ENCODE measurements around the gene TMA7B. TPM values are rescaled to one million over a fixed set of nuclear protein-coding genes. Genes with fewer than 3 reads are reported as not detected.
A peak's percentile ranks its signal among the peaks of the same experiment; 100 is the strongest.
"Not testable (repeated sequence)": the region's sequence is repeated elsewhere in the genome, so short reads cannot be mapped to it uniquely, and the experiment has no call there.

Gene TMA7B
- polyA plus RNA-seq, 6 donors from 2014 or later, result 0.60 to 3.3 (median 0.96) TPM

DNA sequence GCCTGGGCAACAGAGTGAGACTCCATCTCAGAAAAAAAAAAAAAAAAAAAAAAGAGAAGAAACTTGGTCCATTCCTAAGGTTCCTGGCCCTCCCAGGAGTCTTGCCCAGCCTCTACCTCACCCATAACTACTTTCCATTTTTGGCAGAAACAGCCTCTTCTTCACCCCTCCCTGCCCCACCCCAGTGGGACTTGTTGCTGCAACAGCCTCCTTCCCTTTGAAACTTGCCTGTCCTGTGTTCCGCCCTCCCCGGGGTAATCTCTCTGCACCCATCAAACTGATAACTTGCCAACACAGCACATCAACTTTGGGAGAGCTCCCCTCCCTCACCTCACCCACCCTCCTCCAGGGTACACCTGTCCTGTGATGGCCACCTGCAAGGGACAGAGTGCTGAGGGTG lies 24.5 kb downstream of the TMA7B start:
- Mint-ChIP-seq H3K36me3 (peaks cover 0 to 8% of the 10 kb centered on the region in 2 donors), H3K4me3 (no peak overlapping the region), H3K27me3 (peaks cover 18 to 55% (median 53%) of the 10 kb centered on the region in 3 donors), H3K27ac (peak overlapping the region in 2 of 6 donors; percentile 57 to 73), H3K4me1 (peaks cover 0 to 2% (median 0%) of the 10 kb centered on the region in 3 donors), H3K9me3 (no peaks in the 10 kb centered on the region)
- DNase-seq (no peak), ATAC-seq (ENCODE audit: low read depth in 2 of 2) (no peak)

DNA sequence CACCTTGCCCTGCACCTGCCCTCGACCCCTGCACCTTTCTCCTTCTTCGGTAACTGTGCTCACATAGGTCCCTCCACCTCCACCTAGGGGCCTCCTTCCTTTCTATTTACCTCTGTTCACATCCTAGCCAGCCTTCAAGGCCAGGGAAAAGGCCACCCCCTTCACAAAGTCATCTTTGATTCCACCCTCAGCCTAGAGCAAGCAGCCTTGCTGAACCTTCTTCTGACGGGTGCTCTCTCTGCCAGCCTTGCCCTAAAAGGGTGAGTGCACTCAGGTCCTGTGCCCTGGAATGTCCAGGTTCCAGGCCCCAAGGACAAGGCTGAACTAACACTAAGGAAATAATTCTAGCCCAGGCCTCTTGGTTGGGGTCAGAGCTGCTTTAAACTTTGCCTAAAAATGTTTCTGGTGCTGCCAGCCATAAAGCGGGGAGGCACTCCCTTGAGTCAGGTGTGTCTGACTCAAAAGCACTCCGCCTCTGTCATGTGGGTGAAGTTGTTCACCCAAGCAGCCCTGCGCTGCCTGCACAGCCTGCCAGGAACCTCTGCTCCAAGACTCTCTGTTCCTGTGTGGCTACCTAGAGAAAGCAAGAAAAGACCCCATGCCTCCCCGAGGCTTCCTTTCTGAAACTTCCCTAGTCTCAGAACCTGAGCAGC lies 25.3 kb downstream of the TMA7B start:
- peaks cover 18 to 56% (median 51%) of the 10 kb centered on the region in 3 donors for H3K27me3 Mint-ChIP-seq
- H3K9me3 Mint-ChIP-seq, result no peaks in the 10 kb centered on the region
- H3K27ac Mint-ChIP-seq, result no peak overlapping the region
- peaks cover 0 to 2% (median 0%) of the 10 kb centered on the region in 3 donors for H3K4me1 Mint-ChIP-seq
- no peak overlapping the region for H3K4me3 Mint-ChIP-seq
- H3K36me3 Mint-ChIP-seq, result peaks cover 0 to 8% of the 10 kb centered on the region in 2 donors
- ATAC-seq (ENCODE audit: low read depth in 2 of 2) (no peak), DNase-seq (no peak)

DNA sequence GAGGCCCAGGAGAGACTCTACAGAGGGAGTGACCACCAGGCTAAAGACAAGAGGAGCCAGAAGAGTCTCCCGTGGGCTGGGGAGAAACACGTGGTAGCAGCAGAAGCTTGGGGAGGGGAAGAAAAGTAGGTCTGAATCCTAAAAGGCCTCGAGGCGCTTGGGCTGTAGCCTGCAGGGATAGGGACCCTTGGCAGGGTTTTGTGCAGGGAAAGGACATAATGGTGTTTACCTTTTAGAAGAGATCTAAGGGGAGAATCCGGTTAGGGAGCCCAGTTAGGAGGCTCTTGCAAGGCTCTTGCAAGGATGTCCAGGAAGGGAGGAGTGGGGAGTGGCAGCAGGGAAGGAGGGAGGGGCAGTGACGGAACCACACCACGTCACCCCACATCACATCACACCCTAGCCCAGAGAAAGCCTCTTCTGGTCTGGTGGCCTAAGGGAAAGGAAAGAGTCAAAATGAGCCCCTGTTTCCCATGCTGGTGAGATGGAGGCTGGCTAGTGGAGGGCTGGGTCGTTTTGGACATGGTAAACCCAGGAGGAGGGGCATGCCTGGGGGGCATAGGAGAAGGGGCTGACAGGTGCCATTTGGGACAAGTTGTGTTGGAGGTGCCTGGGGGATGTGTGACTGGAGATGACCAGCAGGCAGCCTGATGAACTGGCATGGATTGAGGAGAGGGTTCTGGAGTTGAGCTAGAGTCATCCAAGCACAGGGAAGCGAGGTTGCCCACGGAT lies 28.4 kb downstream of the TMA7B start:
- no peak for ATAC-seq (ENCODE audit: low read depth in 2 of 2)
- no peak overlapping the region for H3K4me3 Mint-ChIP-seq
- peaks cover 0 to 2% (median 0%) of the 10 kb centered on the region in 3 donors for H3K4me1 Mint-ChIP-seq
- H3K36me3 Mint-ChIP-seq, result peaks cover 0 to 6% of the 10 kb centered on the region in 2 donors
- no peak for DNase-seq
- peaks cover 25 to 62% (median 57%) of the 10 kb centered on the region in 3 donors for H3K27me3 Mint-ChIP-seq
- no peaks in the 10 kb centered on the region for H3K9me3 Mint-ChIP-seq
- peak overlapping the region in 2 of 6 donors; percentile 69 to 76 for H3K27ac Mint-ChIP-seq

DNA sequence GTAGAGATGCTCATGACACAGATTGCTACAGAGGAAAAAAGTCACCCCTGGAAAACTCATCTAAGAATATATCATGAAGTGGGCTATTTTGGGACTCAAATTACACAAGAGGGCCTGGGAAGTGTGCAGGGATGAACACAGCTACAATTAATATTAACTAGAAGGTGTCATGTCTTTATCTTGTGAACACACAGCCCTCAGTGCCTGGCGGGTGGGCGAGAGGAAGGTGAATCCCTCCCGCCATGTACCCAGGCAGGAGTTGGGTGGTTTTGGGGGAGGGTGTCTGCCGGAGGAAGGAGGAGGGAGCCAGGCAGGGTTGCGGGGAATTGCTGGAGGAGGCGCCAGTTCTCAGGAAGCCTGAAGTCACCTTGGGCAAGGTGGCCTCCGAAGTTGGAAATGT lies 29.4 kb downstream of the TMA7B start:
- H3K27ac Mint-ChIP-seq, result no peak overlapping the region
- H3K4me3 Mint-ChIP-seq, result no peak overlapping the region
- H3K4me1 Mint-ChIP-seq, result peaks cover 0 to 9% (median 0%) of the 10 kb centered on the region in 3 donors
- no peaks in the 10 kb centered on the region for H3K9me3 Mint-ChIP-seq
- peaks cover 32 to 59% (median 55%) of the 10 kb centered on the region in 3 donors for H3K27me3 Mint-ChIP-seq
- no peak for ATAC-seq (ENCODE audit: low read depth in 2 of 2)
- DNase-seq, result no peak
- H3K36me3 Mint-ChIP-seq, result no peaks in the 10 kb centered on the region

DNA sequence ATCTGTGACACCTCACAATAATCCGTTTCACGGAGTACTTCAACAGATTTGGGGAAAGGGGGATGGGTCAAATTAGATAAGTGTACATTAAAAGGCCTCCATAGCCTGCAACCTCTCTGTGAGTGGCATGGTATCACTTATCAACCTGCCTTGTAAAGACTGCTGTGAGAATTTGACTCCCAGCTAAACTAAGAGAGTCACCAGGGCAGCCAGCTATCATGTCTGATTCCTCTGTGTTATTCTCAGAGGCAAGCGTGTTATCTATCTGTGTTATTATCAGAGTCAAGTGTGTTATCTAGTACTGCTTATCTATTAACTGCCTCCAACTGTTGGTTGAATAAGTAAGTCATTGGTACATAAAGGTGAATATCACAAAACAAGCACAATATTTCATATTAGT lies 30.5 kb downstream of the TMA7B start:
- peaks cover 0 to 9% (median 0%) of the 10 kb centered on the region in 3 donors for H3K4me1 Mint-ChIP-seq
- H3K27me3 Mint-ChIP-seq, result peaks cover 27 to 49% (median 45%) of the 10 kb centered on the region in 3 donors
- no peak overlapping the region for H3K4me3 Mint-ChIP-seq
- peak overlapping the region in 1 of 6 donors; percentile 69 for H3K27ac Mint-ChIP-seq
- no peaks in the 10 kb centered on the region for H3K36me3 Mint-ChIP-seq
- DNase-seq (no peak), ATAC-seq (ENCODE audit: low read depth in 2 of 2) (no peak)
- no peaks in the 10 kb centered on the region for H3K9me3 Mint-ChIP-seq

DNA sequence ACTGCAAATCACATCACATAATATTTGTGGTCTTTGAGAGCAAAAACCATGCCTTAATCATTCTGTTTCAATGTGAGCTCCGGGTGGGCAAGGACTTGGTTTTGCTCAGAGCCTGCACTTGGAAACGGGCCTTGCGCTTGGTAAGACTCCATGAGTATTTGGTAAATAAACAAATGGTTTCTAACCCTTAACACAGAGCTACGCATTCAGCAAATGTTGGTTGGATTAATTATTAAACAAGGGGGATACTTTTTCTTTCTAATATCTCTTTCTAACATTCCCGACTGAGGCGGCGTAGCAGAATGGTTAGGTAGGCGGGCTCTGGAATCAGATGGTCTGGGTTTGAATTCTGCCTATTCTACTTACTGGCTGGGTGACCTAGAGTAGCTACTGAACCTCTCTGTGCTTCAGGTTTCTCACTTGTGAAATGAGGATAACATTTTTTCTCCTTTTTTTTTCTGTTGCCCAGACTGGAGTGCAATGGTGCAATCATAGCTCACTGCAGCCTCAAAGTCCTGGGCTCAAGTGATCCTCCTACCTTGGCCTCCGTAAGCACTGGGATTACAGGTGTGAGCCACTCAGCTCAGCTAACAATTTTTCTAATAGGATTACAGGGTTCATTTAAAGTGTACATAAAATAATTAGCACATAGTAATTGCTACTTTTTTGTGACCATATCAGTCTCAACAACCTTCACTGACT lies 31.1 kb downstream of the TMA7B start:
- Mint-ChIP-seq H3K27ac (no peak overlapping the region), H3K4me3 (no peak overlapping the region), H3K27me3 (peaks cover 27 to 50% (median 45%) of the 10 kb centered on the region in 3 donors), H3K9me3 (no peaks in the 10 kb centered on the region), H3K36me3 (no peaks in the 10 kb centered on the region), H3K4me1 (peaks cover 0 to 9% (median 0%) of the 10 kb centered on the region in 3 donors)
- no peak for ATAC-seq (ENCODE audit: low read depth in 2 of 2)
- DNase-seq, result no peak

DNA sequence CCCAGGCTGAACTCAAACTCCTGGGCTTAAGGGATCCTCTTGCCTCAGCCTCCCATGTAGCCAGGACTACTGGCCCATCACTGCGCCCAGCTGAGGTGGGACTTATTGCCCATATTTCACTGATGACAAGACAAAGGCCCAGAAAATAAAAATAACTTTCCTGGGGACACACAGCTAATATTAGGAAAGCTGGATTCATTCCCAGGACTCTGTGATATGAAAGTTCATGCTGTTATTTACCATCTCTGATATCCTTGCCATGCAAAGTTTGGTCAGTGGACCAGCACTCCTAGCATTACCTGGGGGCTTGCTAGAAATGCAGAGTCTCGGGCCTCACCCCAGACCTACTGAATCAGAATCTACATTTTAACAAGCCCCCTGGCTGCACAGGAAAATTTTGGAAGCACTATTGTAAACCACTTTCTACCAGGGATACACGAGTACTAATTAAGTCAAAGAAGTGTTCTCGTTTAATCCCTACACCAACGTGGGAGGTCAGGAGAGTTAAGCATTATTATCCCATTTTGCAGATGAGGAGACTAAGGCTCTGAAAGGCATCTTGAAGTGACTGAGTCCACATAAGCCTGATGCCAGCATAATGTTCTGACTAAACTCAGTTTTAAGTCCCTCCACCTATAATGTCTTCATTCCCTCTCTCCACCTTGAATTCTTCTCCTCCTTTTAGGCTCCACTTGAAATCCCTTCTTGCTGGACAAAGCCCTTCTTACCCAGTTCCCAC lies 32.1 kb downstream of the TMA7B start:
- Mint-ChIP-seq H3K9me3 (no peaks in the 10 kb centered on the region), H3K4me3 (no peak overlapping the region), H3K36me3 (no peaks in the 10 kb centered on the region), H3K27me3 (peaks cover 35 to 56% (median 50%) of the 10 kb centered on the region in 3 donors), H3K4me1 (peaks cover 0 to 9% (median 0%) of the 10 kb centered on the region in 3 donors), H3K27ac (no peak overlapping the region)
- no peak for DNase-seq
- no peak for ATAC-seq (ENCODE audit: low read depth in 2 of 2)

DNA sequence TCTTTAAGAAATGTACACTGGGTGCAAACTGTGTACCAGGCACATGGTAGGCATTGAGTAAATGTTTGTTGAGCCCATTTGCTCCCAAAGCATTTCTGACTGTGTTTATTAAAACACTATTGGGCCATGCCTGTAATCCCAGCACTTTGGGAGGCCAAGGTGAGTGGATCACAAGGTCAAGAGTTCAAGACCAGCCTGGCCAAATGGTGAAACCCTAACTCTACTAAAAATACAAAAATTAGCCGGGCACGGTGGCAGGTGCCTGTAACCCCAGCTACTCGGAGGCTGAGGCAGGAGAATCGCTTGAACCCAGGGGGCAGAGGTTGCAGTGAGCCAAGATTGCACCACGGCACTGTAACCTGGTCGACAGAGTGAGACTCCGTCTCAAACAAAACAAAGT lies 32.7 kb downstream of the TMA7B start:
- ATAC-seq (ENCODE audit: low read depth in 2 of 2); DNase-seq; H3K36me3 Mint-ChIP-seq; H3K9me3 Mint-ChIP-seq; H3K27ac Mint-ChIP-seq; H3K4me1 Mint-ChIP-seq: not testable (repeated sequence)
- H3K4me3 Mint-ChIP-seq, result peak overlapping the region in 1 of 8 donors; percentile 10
- H3K27me3 Mint-ChIP-seq, result peaks cover 39 to 62% (median 57%) of the 10 kb centered on the region in 3 donors

DNA sequence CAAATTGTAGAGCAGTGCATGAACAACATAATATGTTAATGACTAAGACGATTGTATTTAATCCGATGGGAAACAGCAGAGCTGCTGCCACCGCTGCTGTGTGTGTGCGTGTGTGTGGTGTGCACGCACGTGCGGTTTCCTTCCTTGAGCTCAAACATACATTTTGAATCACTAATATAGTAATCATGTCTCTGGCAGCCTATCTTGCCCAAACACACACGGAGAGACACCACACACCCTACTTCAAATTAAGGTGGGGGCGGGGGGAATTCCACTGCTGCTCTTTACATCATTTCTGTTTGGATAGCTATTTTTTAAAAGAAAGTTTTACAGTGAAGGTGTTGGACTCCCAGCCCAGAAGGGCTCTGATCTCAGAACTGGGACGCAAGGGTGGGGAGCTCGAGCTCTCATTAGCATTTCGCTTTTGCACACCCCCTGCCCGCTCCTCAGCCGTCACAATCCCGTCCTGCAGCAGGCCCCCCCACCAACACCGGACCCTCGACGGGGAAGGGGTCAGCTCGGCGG lies 33.9 kb downstream of the TMA7B start:
- Mint-ChIP-seq H3K27ac (peak overlapping the region in 2 of 6 donors; percentile 58 to 88), H3K4me1 (peaks cover 0 to 7% (median 0%) of the 10 kb centered on the region in 3 donors)

DNA sequence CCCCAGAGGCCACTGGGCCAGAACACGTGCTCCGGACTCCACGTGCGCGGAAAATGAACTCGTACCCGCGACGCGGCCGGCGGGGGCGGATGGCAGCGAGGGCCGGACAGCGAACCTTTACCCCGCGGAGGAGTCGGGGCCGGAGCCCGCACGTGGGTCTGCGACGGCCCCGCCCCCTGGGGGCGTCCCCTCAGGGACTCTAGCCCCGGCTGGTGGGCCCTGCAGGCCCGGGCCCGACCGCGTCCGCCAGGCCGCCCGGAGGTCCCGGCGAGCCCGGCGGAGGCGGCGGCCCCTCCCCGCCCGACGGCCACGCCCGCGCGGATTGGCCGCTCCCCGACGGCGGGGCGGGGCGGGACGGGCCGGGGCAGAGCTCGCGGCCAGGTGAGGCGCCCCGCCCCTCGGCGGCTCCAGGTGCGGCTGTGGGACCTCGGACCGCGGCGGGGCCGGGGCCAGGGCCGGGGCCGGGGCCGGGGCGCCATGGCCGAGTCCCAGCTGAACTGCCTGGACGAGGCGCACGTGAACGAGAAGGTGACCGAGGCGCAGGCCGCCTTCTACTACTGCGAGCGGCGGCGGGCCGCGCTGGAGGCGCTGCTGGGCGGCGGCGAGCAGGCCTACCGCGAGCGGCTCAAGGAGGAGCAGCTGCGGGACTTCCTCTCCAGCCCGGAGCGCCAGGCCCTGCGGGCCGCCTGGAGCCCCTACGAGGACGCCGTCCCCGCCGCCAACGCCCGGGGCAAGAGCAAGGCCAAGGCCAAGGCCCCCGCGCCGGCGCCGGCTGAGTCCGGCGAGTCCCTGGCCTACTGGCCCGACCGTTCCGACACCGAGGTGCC lies 34.6 kb downstream of the TMA7B start, which contains the start of gene FAM83F:
TSS of gene FAM83F (plus strand) at position 389 of the 827 bp plus-strand sequence. CDS start at position 478, 89 bp downstream.
- peaks cover 40 to 54% (median 49%) of the 10 kb centered on the region in 3 donors for H3K27me3 Mint-ChIP-seq
- H3K4me3 Mint-ChIP-seq, result peak within 1 kb of the TSS; percentile 49 to 87 (median 68)
- ATAC-seq (ENCODE audit: low read depth in 2 of 2) (peak; percentile 79 to 80), DNase-seq (peak; percentile 45)
- H3K27ac Mint-ChIP-seq, result peak within 1 kb of the TSS in 2 of 6 donors; percentile 58 to 88
- no peaks in the 10 kb centered on the region for H3K36me3 Mint-ChIP-seq
- H3K9me3 Mint-ChIP-seq, result no peaks in the 10 kb centered on the region
- H3K4me1 Mint-ChIP-seq, result peaks cover 0 to 7% (median 0%) of the 10 kb centered on the region in 3 donors

More for the DNA sequence above, 33.9 kb downstream of the TMA7B start:
- Mint-ChIP-seq H3K4me3 (peak overlapping the region; percentile 48 to 87 (median 68)), H3K27me3 (peaks cover 37 to 56% (median 55%) of the 10 kb centered on the region in 3 donors), H3K36me3 (no peaks in the 10 kb centered on the region), H3K9me3 (no peaks in the 10 kb centered on the region)
- peak; percentile 57 to 61 for ATAC-seq (ENCODE audit: low read depth in 2 of 2)
- peak; percentile 14 for DNase-seq

DNA sequence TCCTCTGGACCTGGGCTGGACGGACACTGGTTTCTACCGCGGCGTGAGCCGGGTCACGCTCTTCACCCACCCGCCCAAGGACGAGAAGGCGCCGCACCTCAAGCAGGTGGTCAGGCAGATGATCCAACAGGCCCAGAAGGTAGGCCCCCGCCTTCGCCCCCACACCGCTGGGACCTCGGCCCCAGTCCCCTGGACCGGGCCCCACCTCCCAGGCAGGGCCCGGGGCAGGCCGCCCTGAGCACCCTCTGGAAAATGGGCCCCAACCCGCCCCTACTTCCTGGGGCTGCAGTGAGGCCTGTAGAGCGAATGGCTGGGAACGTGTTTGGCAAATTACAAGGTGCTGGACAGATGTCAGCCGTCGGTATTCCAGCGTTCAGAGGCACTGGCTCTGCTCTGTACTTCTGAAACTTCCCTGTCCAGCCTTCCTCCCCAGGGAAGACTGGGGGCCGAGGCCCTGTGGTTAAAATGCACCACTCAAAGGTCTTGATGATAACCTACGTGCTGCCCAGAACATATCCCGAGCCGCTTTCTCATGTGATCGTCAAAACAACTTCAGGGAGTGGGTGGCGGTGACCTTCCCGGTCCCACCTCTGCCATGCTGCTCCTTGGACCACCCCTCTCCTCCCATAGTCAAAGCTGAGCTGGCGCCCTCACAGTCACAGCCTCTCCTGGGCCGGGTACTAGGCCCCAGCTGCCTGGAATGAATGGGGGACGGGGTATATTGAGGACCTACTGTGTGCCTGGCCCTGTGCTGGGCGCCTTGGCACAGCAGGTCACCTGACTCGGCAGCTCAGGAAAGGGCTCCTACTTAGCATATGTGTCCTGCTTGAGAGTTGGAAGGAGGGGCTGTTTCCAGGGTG lies 35.4 kb downstream of the TMA7B start:
- H3K27ac Mint-ChIP-seq, result no peak overlapping the region
- H3K9me3 Mint-ChIP-seq, result no peaks in the 10 kb centered on the region
- no peaks in the 10 kb centered on the region for H3K36me3 Mint-ChIP-seq
- H3K27me3 Mint-ChIP-seq, result peaks cover 46 to 54% (median 48%) of the 10 kb centered on the region in 3 donors
- peak overlapping the region in 5 of 8 donors; percentile 22 to 57 (median 51) for H3K4me3 Mint-ChIP-seq
- DNase-seq (no peak), ATAC-seq (ENCODE audit: low read depth in 2 of 2) (no peak)
- H3K4me1 Mint-ChIP-seq, result peaks cover 0 to 7% (median 0%) of the 10 kb centered on the region in 3 donors

All from naive B cell (primary cell).